Left lung (tissue), 10 donors: ENCODE measurements around the gene RASGRF1. TPM values are rescaled to one million over a fixed set of nuclear protein-coding genes. Genes with fewer than 3 reads are reported as not detected.
"Not testable (repeated sequence)": the region's sequence is repeated elsewhere in the genome, so short reads cannot be mapped to it uniquely, and the experiment has no call there.

Source experiments
- ATAC-seq: fragments of 200-7000 bp; cut with Tn5 transposase; one replicate; pipeline ENCODE4 v1.9.1; 2020; ENCODE audit warnings: moderate library complexity
- DNase-seq, 4 donors: peaks; one replicate each; pipeline ENCODE4 v3.0.0-alpha.2; 2013 to 2020
- H3K27ac ChIP-seq, 2 donors: fragments of 200-600 bp; sonication (generic) in 1 of 2; one replicate each; pipeline versions ENCODE4 v1.5.0 to v1.8.0; 2020 to 2021
- H3K27me3 ChIP-seq, 2 donors: fragments of 200-600 bp; sonication (generic) in 1 of 2; one replicate each; pipeline versions ENCODE4 v1.5.0 to v1.8.0; 2020 to 2021
- H3K36me3 ChIP-seq, 2 donors: fragments of 200-600 bp; sonication (generic) in 1 of 2; one replicate each; pipeline versions ENCODE4 v1.5.0 to v1.8.0; 2020 to 2021
- H3K4me1 ChIP-seq, 2 donors: fragments of 200-600 bp; one replicate each; pipeline ENCODE4 v1.8.0; 2021
- H3K4me3 ChIP-seq, 2 donors: fragments of 200-600 bp; sonication (generic) in 1 of 2; one replicate each; pipeline versions ENCODE4 v1.5.0 to v1.8.0; 2020 to 2021; ENCODE audit warnings: mild to moderate bottlenecking in 1 of 2
- H3K9me3 ChIP-seq, 2 donors: fragments of 200-600 bp; sonication (generic) in 1 of 2; one replicate each; pipeline versions ENCODE4 v1.5.0 to v1.8.0; 2020 to 2021
- intact Hi-C, 2 donors: fragments of 100-400 bp; cut with DNase I; formaldehyde crosslinking; loops; one replicate each; pipeline versions ENCODE4 v1.11.2 to v1.14.2; 2022
- polyA plus RNA-seq, 6 donors: library from polyadenylated mRNA; unstranded; fragments of 120-200 nt; gene quantifications; one replicate each; pipeline ENCODE4 v1.2.1, GENCODE V29; 2013; ENCODE audit not compliant: insufficient read length in 6 of 6
- total RNA-seq, 2 donors: library from RNA; stranded (reverse); fragmentation: NEBNext Ultra II Directional; extraction: Animal tissue kit (Norgen Biotek cat#: 25700); gene quantifications; one replicate each; pipeline ENCODE4 v1.2.1, GENCODE V29; 2021
- TF ChIP-seq, protein P1 (sequence below), 2 donors: fragments of 200-600 bp; sonication (generic) in 1 of 2; IDR thresholded peaks; one replicate each; pipeline versions ENCODE4 v1.5.0 to v1.8.0; 2021; ENCODE audit warnings: antibody characterized with exemption in 2 of 2
- donor health status: DM: no; HTN: yes; CAD: no.
- donor health status: DM: no; HTN: no; CAD: no.

Gene RASGRF1
- total and polyA plus RNA-seq, 8 donors = 5.9 to 63.2 (median 26.0) TPM

DNA sequence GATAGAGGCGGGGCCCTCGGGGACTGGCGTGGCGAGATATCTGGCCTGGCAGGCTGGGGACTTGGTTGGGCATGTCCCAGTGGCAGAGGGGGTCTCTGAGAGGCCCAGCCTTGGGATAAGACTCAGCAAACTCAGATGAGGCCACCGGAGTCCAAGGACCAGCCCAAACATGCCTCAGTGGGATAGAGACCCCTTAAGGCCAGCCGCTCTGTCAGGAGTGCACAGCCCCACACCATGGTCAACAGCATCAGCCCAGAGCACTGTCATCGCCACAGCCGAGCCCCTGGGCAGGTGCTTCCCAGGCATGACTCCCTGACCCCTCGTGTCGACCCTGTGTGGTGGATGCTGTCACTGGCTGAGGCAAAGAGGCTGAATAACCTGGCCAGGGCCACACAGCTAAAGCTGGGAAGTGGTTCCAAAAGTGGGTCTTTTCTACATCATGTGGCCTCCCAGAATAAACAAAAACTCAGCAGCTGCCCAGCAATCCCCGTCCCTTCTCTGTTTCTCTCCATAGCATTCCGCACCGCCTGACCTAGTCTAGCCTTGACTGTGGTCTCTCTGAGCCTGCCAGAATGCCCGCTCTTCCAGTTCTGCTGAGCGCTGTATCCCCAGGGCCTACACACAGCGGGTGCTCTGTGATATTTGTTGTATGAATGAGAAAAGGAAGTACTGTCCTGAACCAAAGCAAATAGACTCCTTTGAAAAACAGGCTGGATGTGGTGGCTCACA is 160.9 kb downstream of the RASGRF1 start:
- peaks cover 0 to 26% of the 10 kb centered on the region in 2 donors for H3K4me1 ChIP-seq
- no peak overlapping the region for H3K27ac ChIP-seq
- peaks cover 0 to 100% of the 10 kb centered on the region in 2 donors for H3K36me3 ChIP-seq
- intact Hi-C loops = no loop called here
- no peak overlapping the region for H3K4me3 ChIP-seq
- no peaks in the 10 kb centered on the region for H3K27me3 ChIP-seq
- TF ChIP-seq, protein P1, sequence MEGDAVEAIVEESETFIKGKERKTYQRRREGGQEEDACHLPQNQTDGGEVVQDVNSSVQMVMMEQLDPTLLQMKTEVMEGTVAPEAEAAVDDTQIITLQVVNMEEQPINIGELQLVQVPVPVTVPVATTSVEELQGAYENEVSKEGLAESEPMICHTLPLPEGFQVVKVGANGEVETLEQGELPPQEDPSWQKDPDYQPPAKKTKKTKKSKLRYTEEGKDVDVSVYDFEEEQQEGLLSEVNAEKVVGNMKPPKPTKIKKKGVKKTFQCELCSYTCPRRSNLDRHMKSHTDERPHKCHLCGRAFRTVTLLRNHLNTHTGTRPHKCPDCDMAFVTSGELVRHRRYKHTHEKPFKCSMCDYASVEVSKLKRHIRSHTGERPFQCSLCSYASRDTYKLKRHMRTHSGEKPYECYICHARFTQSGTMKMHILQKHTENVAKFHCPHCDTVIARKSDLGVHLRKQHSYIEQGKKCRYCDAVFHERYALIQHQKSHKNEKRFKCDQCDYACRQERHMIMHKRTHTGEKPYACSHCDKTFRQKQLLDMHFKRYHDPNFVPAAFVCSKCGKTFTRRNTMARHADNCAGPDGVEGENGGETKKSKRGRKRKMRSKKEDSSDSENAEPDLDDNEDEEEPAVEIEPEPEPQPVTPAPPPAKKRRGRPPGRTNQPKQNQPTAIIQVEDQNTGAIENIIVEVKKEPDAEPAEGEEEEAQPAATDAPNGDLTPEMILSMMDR (IDR thresholded peaks at IDR 0.05) = no peak
- no peak for DNase-seq
- H3K9me3 ChIP-seq = no peaks in the 10 kb centered on the region
- ATAC-seq = no peak

DNA sequence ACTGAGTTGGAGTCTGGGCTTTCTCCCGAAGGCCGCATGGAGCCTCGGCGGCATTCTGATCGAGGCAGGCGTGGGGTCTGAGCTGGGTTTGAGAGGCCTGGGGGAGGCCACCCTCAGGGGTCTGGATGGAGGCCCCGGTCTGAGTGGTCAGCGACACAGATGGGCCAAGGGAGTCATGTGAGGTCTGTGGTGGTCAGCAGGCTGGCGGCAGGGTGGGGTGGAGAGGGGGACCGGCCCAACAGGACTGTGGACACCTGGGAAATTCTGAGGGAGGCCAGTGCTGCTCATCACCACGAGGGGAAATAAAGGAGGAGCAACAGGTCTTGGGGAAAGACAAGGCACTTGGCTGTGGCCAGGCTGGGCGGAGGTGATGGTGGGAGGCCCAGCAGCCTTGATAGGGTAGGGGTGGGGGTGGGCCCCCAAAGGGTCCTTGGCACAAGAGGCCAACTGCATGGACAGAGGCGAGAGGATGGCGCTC is 161.9 kb downstream of the RASGRF1 start:
- TF ChIP-seq, protein P1 (IDR thresholded peaks at IDR 0.05) = no peak
- H3K4me3 ChIP-seq = no peak overlapping the region
- ATAC-seq (no peak), DNase-seq (no peak)
- H3K27ac ChIP-seq = no peak overlapping the region
- no peaks in the 10 kb centered on the region for H3K9me3 ChIP-seq
- intact Hi-C loops = no loop called here
- H3K27me3 ChIP-seq = no peaks in the 10 kb centered on the region
- peaks cover 0 to 100% of the 10 kb centered on the region in 2 donors for H3K36me3 ChIP-seq
- peaks cover 0 to 17% of the 10 kb centered on the region in 2 donors for H3K4me1 ChIP-seq

DNA sequence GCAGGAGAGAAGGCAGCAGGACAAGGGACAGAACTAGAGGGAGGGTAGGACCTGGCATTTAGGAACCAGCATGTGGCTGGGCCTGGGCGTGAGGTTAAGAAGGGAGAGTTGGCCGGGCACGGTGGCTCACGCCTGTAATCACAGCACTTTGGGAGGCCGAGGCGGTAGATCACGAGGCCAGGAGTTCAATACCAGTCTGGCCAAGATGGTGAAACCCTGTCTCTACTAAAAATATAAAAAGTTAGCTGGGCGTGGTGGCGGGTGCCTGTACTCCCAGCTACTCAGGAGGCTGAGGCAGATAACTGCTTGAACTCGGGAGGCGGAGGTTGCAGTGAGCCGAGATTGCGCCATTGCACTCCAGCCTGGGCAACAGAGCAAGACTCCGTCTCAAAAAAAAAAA is 162.4 kb downstream of the RASGRF1 start:
- H3K27me3 ChIP-seq, H3K9me3 ChIP-seq, DNase-seq, intact Hi-C loops, ATAC-seq, H3K4me3 ChIP-seq, H3K27ac ChIP-seq: not testable (repeated sequence)
- peaks cover 0 to 19% of the 10 kb centered on the region in 2 donors for H3K4me1 ChIP-seq
- H3K36me3 ChIP-seq = peaks cover 0 to 100% of the 10 kb centered on the region in 2 donors

DNA sequence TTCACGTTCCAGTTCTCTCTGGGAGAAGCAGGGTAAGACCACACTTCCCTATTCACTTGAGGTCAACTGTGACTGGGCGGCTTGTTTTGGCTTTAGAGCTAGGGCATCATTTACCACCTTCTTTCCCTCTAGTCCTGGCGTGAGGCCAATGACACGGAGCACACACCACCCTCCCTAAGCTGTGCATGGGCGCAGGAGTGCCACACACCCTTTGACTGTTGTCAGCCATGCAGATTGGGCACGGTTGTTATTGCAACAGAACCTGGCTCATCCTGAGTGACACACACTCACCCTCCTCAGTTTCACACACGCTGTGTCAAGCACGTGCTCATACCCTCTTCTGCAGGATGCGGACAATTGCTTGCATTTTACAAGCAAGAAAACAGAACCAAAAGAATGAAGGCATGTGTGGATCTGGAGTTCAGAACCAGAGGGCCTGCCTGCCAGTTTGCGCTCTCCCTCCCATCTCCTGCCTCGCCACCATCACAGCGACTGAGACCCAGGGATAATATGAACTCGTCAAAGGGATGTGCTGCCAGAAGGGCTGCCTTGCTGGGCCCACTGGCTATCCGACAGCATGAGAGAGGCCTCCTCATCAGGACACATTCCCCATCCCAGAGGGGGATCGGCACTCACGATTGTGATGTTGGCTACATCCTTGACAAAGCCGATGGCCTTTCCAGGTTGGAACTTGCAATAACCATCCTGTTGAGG is 163.3 kb downstream of the RASGRF1 start:
- Histone ChIP-seq H3K27me3 (no peaks in the 10 kb centered on the region), H3K36me3 (peaks cover 0 to 100% of the 10 kb centered on the region in 2 donors), H3K4me1 (peaks cover 0 to 27% of the 10 kb centered on the region in 2 donors), H3K4me3 (no peak overlapping the region), H3K9me3 (no peaks in the 10 kb centered on the region), H3K27ac (peak overlapping the region in 1 of 2 donors; percentile 28)
- TF ChIP-seq, protein P1 (IDR thresholded peaks at IDR 0.05) = no peak
- ATAC-seq (peak; percentile 1), DNase-seq (no peak)
- intact Hi-C loops = no loop called here

DNA sequence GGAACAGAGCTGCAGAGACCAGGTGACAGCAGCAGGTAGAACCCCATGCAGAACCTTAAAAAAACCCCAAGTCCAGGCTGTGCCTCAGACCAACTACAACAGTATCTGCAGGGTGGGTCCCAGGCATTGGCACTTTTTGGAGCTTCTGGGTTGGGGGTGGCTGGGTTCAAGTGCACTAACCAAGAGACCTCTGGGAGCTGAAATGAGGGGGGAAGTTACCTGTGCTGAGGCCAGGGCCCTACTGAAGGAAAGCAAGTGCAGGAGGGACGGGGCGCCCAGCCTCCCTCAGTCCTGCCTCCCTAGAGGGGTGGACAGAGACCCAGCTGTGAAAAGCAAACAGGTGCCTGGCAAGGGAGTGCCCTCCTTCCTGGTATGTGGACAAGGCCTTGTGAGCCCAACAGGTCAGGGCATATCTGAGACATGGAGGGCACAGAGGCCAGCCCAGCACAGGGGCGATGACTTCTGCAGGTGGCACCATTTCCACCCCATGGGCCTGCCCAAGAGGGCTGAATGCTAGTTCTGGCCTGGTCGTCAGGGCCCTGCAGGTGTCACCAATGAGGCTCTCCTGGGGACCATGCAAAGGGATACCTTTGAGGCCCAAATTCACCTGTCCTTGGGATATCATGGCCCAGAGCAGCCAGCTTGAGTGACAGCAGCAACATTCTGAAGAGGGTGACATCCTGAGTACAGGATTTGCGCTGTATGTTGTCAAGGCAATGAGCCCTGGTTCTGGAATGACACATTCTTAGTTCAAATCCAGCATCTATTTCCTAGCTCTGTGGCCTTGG is 164.4 kb downstream of the RASGRF1 start:
- TF ChIP-seq, protein P1 (IDR thresholded peaks at IDR 0.05) = no peak
- no peak for ATAC-seq
- peaks cover 0 to 27% of the 10 kb centered on the region in 2 donors for H3K4me1 ChIP-seq
- intact Hi-C loops = no loop called here
- peak overlapping the region in 1 of 2 donors; percentile 28 for H3K27ac ChIP-seq
- no peaks in the 10 kb centered on the region for H3K27me3 ChIP-seq
- H3K4me3 ChIP-seq = no peak overlapping the region
- peaks cover 0 to 100% of the 10 kb centered on the region in 2 donors for H3K36me3 ChIP-seq
- no peaks in the 10 kb centered on the region for H3K9me3 ChIP-seq
- no peak for DNase-seq
